Measurements from ENCODE around the gene MAS1.

MAS1 gene

DNA sequence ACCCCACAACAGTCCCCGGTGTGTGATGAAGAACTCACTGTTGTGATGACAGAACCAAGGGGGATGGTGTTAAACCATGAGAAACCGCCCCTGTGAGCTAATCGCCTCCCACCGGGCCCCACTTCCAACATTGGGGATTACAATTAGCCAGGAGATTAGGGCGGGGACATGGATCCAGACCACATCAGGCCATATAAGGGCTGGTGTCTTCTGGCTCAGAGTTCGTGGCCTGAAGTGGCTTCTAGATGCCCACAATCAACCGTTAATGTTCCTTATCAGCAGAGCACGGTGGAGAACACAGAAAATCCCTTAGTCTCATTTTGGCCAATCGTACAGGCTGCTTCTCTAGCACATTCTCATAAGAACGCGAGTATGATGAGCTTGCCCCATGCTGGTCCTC is 10.9 kb upstream of the MAS1 start:
- DNase-seq (ENCODE audit: low read depth in 3 of 3): no peak

DNA sequence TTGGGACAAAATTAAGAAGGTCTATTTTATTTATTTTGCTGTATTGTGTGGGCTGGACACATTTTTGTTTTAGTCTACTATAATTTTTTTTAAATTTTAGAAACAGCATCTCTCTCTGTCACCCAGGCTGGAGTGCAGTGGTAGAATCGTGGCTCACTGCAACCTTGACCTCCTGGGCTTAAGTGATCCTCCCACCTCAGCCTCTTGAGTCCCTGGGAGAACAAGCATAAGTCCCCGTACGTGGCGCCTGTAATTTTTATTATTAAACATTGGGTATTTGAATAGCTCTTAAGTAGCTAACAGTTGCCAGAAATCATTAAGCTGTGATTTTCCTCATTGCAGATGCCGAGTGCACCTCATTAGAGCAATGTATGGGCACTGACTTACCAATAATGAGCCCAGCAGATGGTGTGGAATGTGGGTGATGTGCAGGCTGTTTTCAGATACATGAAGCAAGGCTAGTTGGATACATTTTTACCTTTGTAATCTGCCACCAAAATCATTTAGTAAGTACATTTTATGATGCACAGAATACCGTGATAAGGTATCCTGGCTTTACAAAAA is 10.3 kb upstream of the MAS1 start:
- DNase-seq (ENCODE audit: low read depth in 3 of 3): no peak

DNA sequence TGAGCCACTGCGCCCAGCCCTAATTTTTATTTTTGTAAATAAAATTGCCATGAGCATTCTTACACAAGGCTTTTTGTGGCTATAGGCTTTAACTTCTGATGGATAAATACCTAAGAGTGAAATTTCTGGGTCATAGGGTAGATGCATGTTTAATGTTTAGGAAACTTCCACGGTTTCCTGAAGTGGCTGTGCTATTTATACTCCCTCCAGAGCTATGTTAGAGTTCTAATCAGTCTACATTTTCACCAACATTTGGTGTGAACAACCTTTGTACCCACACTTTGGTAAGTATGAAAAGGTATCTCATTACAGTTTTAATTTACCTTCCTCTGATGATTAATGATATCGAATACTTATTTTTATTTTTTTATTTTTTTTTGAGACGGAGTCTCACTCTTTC is 6.1 kb upstream of the MAS1 start:
- DNase-seq (ENCODE audit: low read depth in 3 of 3): no peak

DNA sequence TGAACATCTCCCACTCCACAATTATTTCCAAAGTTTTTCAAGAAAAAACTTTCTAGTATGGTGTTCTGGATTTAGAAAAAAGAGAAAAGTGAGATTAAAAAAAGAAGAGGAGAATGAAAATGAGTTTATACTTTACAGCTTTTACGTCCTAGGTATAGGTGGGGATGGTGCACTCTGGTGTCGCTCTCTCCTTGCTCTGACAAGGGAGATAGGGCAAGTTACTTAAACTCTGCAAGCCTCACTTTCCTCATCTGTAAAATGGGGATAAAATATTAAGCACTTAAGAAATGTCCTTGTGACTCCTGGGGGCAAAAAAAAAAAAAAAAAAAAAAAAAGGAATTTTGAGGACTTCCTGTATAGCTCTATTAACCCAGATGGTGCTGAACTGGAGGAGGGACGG is 4.5 kb upstream of the MAS1 start:
- no peak for DNase-seq (ENCODE audit: low read depth in 3 of 3)

DNA sequence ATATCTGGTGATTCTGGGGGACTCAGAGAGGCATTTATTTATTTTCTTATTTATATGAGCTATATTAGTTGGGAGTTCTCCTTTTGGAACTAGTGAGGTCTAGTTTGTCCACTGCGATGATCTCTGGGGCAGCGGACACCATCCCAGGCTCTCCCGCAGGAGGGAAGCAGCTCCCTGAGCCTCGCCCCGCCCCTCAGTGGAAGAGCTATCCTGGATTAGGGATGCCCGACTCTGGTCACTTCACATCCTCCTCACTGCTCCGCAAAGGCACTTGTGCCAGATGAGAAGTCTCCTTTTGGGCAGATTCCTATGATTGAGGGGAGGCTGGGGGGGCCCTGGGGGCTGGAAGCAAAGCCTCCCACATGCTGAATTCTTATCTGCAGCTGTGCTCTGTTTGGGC is 3.6 kb upstream of the MAS1 start:
- DNase-seq (ENCODE audit: low read depth in 3 of 3): no peak

DNA sequence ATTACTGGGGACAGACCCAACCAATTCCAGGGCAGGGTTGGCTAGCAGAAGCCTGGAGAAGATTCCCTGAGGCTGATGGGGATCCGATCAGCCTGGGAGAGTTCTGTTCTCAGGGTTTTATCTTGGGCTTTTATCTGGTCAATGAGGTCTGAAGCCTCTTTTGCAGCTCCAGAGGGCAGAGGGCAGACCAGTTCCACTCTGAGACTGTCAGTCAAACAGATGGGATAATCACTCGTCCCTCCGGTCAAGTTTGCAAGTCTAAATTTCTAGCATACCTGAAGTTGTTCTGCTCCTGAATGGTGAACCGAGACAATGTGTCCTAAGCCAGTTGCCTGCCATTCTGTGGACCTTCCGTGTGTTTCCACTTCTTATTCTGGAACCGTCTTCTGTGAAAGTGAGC is 3.0 kb upstream of the MAS1 start:
- DNase-seq (ENCODE audit: low read depth in 3 of 3): no peak

DNA sequence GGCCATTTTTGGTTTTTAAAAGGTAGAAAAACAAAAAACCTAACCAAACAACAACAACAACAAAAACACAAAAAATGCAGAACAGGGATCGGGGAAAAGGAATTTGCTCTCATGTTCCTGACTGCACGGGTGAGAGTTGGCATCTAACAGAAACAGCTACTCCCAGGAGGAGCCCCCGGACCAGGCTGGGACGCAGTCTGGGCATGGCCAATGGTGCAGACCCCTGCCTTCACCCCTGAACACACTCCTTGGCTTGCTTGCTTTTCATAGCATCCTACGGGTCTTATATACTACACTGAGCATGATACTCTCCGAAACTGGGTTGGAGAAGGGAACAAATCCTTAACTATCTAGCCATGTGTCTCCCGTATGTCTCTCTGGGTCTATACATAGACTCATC is 587 bp upstream of the MAS1 start:
- DNase-seq (ENCODE audit: low read depth in 3 of 3): no peak

DNA sequence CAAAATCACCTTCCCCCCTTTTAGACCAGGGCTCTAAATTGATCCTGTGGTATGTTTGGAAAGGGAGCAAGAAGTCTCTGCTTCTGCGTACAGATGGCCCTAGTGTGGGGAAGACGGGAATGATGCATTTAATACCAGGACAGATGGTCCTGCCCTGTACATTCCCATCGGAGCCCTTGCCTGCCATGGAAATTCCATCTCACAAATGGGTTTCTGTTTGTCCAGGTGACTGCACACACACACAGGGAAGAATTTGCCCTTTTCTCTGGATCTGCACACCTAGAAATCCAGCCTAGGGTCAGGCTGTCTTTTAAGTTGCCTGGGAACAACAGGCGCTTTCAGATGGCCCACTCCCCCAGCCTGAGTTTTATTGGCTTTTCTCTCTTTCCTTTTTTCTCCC is 1.3 kb downstream of the MAS1 start:
- no peak for DNase-seq (ENCODE audit: low read depth in 3 of 3)

DNA sequence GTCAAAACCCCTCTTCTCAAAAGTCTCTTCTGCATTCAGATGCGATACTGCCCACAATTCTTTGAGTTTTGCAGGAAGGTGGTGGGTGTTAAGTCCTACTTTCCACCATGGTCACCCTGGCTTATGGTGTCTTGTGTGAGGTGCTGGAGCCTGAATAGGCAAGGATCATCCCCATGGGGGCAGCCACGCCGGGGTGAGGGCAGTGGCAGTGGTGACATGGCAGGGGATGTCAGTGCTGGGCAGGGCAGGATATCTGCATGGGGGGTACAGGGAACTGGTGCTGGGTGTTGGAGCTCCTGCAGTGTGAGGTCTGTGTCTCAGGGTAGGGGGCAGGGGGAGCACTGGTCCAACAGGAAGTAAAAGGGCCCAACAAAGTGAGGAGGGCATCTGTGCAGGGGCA is 2.3 kb downstream of the MAS1 start:
- DNase-seq (ENCODE audit: low read depth in 3 of 3): no peak

DNA sequence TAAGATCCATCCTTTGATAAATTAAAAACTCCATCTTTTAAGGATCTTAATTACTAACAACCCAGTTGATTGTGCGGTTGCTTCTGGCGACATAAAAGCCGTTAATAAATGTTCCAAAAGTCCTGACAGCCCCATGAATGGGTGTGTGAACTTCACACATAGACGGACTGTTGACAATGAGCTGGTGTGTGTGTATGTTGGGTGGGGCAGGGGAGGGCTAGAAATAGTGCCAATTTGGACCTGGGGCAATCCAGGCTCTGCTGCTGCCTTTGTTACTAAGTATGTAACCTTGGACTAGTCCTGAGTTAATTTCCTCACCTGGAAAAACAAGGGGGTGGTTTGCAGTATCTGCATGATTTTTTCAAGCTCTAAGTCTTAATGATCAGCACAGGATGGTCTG is 4.2 kb downstream of the MAS1 start:
- DNase-seq (ENCODE audit: low read depth in 3 of 3): no peak

DNA sequence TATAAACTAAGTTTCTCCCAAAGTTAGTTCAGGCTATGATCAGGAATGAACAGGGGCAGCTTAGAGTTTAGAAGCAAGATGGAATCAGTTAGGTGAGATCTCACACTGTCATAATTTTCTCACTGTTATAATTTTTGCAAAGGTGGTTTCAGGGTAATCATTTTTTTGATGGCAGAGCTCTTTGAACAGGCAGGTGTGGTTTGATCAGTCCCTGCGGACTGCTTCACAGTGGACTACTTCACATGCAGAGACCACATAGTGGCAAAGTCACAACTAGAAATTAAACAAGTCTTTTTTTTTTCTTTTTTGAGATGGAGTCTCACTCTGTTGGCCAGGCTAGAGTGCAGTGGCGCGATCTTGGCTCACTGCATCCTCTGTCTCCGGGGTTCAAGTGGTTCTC is 6.8 kb downstream of the MAS1 start:
- DNase-seq (ENCODE audit: low read depth in 3 of 3): no peak

DNA sequence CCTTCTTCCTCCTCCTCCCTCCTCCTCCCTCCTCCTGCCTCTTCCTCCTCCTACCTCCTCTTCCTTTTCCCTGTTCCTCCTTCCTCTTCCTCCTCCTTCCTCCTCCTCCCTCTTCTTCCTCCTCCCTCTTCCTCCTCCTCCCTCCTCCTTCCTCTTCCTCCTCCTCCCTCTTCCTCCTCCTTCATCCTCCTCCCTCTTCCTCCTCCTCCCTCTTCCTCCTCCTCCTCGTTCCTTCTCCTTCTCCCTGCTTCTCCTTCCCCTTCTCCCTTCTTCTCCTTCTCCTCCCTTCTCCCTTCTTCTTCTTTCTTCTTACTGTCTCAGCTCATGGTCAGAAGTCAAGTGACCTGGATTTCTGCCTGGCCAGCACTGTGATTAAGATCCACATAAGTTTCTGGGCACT is 7.7 kb downstream of the MAS1 start:
- no peak for DNase-seq (ENCODE audit: low read depth in 3 of 3)

DNA sequence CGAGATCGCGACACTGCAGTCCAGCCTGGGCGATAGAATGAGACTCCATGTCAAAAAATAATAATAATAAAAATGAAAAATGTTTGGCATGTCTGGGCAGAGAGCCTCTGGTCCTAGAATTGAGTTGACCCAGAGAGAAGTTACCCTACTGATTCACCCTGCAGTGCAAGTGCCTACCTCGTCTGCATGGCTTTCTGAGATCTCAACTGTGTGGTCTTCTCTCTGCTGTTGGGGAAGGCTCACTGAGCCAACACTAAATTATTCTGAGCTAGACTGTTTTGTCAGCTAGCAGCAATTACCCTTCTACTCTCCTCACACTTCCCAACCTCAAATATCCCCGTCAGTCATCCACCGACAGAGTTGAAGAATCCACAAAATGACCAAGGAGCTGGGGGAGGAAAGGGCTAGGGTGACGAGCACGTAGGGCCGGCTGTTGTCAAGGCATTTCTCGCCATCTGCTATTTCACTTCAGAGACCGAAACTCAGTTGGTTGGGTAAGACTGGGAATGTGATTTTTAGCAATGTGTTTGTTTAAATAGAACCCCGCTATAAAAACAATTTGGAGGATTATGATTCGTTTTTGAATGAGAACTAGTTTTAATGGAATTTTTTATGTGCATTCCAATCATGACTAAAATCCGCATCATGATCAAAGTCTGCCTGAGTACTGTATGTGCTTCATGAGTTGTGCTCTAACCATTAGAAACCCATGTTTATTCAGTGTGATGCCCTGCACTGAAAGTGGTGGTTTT is 9.4 kb downstream of the MAS1 start:
- DNase-seq (ENCODE audit: low read depth in 3 of 3): no peak

DNA sequence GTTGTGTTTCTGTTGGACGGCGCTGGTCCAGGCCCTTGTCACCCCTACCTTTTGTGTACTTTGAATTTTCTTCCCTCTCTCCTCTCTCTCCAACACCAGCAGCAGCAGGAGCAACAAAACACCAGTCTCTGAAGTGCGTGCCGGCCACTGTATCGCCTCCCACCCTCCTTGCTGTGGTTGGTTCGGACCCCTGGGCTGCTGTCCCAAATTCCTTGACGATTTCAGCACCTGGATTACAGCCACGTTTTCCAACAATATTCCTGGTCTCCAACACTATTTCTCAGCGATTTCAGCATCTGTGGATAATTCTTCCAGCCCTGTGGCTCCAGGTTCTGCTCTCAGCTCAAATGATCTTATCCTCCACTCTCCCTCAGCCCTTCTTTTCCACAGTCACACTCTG is 11.8 kb downstream of the MAS1 start:
- no peak for DNase-seq (ENCODE audit: low read depth in 3 of 3)

DNA sequence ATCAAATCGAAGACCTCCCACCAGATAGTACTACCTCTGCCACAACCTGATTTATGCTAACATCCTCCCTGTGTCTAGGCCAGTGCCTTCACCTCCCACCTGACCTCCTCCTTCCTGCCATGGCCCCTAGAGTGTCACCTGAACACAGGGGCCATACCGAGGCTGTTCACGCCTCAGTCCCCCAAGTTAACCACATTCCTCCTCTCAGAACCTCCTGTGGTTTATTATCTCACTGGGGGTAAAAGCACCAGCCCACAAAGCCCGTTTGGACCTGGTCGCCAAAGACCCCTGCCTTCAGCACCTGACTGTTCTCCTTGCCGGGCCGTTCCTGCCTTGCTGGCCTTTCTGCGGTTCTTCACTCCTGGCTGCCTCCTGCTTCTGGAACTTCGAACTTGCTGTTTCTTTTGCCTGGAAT is 13.7 kb downstream of the MAS1 start:
- no peak for DNase-seq (ENCODE audit: low read depth in 3 of 3)

DNA sequence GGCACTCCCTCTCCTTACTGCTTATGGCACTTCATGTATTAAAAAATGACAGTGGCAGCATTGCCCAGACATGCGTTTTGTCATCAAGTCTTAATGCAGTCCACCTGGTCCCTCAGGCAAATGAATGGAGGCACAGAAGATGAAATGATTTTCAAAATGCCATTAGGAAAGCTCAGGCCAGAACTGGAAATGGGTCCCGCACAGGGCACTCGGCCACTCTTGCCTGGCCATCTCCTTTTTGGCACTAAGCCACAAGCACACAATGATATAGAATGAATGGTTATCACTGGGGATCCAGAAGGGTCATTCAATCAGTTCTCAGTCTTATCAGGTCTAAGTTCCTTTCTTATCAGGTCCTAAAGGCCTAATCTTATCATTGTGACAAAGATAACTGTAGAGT is 15.6 kb downstream of the MAS1 start:
- no peak for DNase-seq (ENCODE audit: low read depth in 3 of 3)

DNA sequence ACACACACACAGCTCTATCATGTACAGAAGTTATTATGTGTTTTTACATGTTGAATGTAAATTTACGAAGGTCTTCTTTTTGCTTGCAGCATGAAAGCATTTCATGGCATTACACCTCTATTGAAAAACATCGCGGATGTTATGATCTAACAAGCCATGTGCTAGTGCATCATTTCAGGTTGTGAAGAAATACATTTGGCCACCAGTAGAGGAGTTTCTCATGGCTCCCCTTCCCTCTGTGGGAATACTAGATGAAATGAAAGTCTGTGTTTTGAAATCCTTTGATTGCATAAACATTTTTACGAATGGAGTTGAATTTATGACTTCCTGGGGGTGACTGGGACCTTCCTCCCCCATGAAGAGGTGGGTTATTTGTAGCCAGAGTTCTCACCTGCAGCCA is 17.7 kb downstream of the MAS1 start:
- no peak for DNase-seq (ENCODE audit: low read depth in 3 of 3)

DNA sequence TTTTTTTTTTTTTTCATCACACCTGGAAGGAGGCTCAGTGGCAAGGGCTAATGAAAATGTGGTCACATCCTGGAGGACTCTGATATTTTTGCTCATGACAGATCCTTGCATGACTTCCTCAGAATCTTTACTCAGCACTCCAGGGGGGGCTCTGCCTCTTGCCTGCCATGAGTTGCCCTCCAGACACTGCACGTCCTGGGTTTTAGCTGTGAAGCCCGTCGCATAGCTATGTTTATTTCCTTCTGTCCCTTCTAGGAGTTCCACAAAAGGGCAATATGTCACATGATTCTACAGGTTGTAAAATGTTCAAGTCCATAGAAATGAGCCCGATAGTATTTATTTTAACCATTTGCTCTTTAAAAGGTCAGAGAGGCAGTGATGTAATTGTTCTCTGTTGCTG is 18.2 kb downstream of the MAS1 start:
- DNase-seq (ENCODE audit: low read depth in 3 of 3): no peak

DNA sequence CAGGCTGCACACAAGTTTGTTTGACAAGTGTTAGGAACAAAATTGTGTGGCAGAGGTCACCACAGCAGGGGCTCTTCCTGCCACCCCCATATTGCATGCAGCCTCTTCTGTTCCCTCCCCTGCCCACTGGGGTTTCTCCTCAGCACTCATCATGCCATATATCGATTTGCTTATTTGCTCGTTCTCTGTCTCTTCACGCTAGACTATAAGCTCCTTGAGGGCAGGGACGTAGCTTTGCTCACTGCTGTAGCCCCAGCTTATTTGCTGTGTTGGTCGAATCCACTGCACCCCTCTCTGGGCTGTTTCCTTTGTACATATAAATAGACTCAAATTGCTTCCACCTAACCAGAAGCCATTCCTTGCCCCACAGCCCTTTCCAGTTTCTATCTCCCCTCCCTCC is 19.6 kb downstream of the MAS1 start:
- no peak for DNase-seq (ENCODE audit: low read depth in 3 of 3)

DNA sequence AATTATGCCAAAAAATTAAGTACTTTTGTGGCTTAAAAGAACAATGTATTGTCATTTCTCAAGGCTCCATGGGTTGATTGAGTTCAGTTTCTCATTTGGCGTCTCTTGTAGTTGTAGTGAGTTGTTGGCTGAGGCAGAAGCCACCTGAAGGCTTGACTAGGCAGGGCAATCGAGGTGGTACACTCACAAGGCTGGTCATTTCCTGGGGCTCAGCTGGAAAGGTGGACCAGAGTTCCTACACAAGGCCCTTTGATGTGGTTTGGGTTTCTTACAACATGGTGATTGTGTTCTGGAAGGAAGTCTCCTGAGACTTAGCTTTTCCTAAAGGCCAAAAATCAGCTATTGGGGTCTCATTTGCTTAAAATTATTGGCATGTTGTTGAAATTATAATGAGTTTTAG is 22.6 kb downstream of the MAS1 start:
- no peak for DNase-seq (ENCODE audit: low read depth in 3 of 3)

DNA sequence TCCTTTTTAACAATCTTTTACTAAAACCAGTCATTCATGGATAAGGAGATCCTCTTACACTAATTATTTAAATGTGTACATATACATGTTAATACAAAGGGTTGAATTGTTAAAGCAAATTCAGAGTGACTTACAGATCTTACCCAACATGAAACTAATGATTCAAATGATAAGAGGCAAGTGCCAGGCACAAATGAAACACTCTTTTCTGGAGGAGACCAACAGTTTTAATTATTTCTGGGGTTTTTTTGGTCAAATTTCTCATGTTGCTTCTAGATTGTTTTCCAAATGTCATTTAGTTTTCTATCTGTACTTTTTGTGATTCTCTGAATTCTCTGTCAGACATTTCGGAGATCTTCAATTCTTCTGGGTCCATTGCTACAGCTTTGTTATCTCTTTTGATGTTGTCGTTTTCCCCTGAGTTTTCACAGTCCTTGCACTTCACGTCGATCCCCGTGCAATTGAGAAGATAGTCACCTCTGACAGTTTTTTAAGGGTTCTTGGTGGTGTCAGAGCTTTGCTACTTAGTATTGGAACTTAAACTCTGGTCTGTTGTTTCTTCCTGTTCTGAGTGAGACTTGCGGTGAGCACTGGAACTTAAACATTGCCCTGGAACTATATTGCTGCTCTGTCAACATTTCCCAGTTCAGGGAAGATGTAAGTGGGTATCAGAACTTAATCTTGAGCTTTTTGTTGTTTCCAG is 23.2 kb downstream of the MAS1 start:
- no peak for DNase-seq (ENCODE audit: low read depth in 3 of 3)

DNA sequence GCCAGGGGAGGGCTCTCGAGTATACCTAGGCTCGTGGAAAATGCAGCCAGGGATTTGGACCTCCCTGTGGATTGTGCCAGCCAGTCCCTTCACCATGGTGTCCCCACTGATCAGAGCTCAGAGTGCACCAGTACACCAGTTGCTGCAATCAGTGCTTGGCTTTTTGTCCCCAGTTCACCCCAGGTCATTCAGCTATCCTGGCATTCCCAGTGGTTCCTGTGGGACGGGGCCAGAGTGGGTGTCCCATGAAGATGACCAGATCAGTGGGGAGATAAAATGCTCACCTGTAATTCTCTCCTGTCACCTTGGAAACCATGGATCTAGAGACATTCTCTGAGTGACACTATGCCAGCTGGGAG is 23.8 kb downstream of the MAS1 start:
- no peak for DNase-seq (ENCODE audit: low read depth in 3 of 3)

DNA sequence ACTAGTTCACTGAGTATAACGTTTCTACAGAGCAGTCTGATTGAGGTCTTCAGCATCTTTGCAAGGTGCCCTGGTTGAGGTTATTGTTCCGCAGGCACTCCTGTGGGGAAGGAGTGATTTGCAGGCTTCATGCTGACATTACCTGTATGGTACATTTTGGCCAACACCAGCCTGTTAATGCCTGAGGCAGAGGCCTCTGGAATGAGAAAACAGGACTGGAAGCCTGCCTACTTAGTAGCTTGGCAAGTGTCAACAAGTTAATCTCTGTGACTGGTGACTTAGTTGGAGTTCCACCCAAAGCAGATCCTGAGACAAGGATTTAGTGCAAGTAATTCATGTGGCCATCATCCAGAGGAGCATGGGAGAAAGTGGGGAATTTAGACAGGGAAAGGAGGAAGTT is 24.6 kb downstream of the MAS1 start:
- no peak for DNase-seq (ENCODE audit: low read depth in 3 of 3)

DNA sequence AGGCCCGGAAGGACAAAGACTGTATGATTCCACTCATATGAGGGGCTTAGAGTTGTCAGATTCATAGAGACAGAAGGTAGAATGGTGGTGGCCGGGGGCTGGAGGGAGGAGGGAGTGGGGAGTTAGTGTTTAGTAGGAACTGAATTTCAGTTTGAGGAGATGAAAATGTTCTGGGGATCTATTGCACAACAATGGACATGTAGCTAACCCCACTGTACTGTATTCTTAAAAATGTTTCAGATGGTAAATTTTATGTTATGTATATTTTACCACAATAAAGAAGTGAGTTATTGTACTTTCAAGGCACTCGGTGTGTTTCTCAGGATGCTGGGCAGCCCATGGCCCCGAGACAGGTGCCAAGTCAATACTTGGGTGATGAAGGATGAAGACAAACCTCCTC is 25.4 kb downstream of the MAS1 start:
- no peak for DNase-seq (ENCODE audit: low read depth in 3 of 3)

Measured in stimulated activated CD4-positive, alpha-beta T cell treated with anti-CD3 and anti-CD28 coated beads, TNF-alpha, amount 100 ng/mL, for 4 hours (primary cell).